SW480 (cell line): ENCODE results near the gene CD163L1.
"Not testable (repeated sequence)": the region's sequence is repeated elsewhere in the genome, so short reads cannot be mapped to it uniquely, and the experiment has no call there.

Experiments
- DNase-seq: peaks from one replicate; pipeline ENCODE4 v3.0.0-alpha.2; 2016; ENCODE audit warnings: low spot score

The CD163L1 gene

DNA sequence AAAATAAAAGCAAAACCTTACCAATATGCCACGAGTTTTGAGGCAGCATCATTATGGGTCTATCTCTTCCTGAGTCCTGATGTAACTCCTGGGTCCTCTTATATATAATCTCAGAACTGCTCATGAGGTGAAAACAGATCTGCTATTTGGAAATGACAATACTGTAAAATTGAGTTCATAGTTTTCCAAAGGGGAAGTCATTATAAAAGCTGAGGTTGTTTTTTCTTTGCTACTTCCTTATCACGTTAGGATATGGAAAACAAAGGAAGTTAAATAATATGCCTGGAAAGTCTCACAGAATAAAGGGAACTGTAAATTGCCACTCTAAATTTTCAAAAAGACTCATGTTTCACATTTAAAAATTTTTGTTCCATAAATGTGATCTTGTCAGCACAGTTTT, at the start of gene CD163L1:
Gene CD163L1 (minus strand): TSS at position 78 of the 400 bp plus-strand sequence. CDS start 26 bp downstream, at position 52.
- no peak for DNase-seq

DNA sequence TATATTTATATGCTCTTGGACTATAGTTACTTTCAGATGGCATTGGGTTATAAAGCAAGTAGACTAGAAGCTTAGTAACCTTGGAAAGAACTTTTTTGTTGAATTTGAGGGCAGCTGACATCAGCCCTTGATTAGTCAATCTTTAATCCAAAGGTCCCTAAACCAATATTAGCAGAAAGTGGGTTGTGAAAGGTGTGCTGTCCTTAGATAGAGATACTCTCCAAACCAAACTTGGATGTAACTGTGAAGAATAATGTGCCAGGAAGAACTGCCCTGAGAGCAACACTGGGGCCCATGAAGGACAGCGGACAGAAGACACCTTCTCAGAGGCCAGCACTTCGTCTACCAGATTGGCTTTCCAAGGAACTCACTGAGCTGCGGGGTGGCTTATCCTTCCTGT, 49.1 kb upstream of the CD163L1 start:
- no peak for DNase-seq

DNA sequence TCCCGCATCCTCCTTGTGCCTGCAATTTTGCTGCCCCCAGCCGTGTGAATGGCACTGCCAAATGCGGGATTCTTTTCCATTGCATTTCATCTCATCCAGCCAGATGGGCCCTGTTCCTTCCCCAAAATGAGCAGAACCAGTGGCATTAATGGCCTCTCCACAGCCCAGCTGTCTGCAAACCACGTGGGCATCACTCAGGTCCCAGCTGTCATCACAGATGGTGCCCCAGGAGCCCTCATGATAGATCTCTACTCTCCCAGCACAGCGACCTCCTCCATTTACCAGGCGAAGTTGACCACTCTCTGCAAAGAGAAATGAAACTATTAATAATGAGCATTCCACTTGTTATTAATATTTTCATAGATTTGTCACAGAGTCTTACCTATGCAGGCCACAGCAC, 42.6 kb upstream of the CD163L1 start:
- no peak for DNase-seq

DNA sequence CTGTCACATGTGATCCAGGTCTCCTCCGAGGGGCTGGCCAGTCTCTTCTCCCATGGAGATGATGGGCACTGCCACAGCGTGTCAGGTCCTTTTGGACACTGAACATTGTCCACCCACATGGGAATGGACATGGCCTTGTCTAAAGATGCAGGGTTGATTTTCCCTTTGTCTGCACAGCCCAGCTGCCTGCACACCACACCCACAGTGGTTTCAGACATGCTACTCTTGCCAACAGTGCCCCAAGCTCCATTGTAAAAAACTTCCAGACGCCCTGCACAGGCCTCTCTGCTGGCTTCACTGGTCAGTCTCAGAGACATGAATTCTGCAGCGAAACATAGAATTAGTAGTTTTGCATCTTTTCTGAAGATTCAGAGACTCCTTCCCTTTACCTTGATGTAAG, 41.1 kb upstream of the CD163L1 start:
- no peak for DNase-seq

DNA sequence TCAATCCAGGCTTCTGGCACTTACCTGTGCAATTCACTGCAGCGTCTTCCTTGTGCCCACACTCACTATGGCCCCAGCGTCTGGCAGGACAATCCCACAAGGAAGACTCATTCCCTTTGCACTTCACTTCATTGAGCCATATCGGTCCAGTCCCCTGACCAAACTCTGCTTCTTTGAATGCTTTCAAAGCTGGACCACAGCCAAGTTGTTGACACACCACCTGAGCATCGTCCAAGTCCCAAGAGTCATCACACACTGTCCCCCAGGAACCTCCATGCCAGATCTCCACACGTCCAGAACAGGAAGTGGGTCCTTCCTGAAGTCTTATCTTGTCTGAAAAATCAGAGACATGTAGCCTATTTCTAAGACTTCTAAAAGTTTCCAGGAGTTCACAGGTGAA, 39.4 kb upstream of the CD163L1 start:
- DNase-seq = no peak

DNA sequence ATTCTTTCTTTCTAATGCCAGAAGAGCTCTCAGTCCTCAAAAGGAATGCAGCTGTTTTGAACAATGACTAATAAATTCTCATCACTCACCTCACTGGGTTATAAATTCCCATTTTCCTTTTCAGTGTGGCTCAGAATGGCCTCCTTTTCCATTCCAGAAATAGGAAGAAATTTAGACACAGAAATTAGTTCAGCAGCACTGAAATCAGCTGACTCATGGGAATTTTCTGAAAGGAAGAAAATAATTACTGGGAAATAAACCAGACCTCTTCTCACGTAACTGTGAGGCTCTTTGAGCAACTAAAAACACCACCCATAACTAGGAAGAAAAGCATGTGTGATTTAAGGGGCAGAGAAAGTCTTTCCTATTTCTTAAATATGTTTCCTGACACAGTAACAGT, 35.8 kb upstream of the CD163L1 start:
- no peak for DNase-seq

DNA sequence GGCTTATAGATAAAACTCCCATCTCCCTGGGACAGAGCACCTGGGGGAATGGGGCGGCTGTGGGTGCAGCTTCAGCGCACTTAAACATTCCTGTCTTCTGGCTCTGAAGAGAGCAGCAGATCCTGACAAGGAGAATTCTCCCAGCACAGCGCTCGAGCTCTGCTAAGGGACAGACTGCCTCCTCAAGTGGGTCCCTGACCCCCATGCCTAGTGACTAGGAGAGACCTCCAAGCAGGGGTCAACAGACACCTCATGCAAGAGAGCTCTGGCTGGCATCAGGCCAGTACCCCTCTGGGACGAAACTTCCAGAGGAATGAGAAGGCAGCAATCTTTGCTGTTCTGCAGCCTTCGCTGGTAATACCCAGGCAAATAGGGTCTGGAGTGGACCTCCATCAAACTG, 28.1 kb upstream of the CD163L1 start:
- no peak for DNase-seq

DNA sequence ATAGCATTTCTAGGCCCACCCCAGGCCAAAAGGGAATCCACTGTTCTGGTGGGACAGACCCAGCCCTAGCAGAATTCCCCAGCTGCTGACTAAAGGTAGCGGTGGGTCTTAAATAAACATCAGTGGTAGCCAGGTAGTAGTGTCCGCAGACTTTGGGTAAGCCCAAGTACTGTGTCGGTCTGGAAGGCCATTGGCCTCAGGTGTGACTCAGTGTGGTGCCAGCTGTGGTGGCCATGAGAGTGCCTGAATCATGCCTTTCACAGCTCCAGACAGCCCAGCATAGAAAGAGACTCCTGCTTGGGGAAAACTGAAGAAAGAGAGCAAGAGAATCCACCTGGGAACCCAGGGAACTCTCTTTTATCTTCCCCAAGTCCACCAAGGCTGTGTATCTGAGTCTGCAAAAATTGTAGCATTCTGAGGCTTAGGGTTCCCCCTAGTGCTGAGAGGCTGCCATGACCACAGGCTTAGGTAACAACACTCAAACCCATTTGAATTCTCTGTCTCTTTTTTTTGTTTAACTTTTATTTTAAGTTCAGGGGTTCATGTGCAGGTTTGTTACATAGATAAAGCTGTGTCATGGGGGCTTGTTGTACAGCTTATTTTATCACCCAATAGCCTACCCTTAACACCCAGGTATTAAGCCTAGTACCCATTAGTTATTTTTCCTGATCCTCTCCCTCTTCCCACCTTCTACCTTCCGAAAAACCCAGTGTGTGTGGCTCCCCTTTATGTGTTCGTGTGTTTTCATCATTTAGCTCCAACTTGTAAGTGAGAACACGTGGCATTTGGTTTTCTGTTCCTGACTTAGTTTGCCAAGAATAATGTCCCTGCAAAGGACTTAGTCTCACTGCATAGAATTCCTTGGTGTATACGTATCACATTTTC, 16.7 kb upstream of the CD163L1 start:
- DNase-seq = peak; percentile 75

DNA sequence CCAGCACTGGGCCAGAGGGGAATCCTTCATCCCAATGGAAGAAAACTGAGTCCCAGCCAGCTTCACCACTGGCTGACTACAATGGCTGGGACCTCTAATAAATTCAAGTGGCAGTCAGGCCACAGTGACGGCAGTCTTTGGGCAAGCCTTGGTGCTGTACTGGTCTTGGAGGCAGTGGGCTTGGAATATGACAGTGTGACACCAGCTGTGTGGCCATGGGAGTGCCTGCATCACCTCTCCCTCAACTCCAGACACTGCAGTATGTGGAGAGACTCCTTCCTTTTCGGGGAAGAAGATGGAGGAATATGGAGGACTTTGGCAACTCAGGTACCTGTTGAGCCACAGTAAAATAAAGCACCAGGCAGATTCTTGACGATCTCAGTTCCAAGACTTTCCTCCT, 16.0 kb upstream of the CD163L1 start:
- no peak for DNase-seq

DNA sequence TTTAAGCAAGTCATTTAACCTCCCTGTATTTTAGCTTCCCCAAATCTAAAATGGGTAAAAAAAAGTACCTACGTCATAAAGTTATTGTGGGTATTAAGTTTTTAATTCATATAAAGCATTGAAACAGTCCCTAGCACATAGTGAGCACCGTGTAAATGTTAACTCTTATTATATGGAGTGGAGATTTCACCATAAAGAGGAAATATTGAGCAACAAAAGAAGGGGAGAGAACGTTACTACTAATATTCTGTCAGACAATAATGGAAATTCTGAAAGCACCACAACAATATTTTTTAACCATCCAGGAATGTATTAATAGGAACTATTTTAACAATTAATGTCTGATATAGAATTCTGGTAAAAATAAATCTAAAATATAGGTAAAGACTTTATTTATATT, 7.8 kb upstream of the CD163L1 start:
- no peak for DNase-seq

DNA sequence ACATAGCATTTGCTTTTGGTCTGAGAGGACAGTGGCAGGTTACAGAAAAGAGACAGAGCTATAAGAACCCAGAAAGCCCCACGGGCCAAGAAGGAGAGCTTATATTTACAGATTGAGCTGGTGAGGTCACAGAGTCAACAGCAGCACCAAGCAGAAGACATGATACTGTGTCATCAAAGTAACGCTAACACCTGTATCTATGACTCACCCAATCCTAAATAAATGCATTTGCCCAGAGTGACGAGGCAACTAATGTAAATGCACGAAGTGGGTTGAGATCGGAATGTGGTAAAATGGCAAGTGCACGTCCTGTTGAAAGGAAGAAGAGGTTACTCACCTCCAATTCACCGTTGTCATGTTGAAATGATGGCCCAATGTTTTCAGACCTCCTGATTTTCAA, 6.7 kb upstream of the CD163L1 start:
- peak; percentile 96 for DNase-seq

DNA sequence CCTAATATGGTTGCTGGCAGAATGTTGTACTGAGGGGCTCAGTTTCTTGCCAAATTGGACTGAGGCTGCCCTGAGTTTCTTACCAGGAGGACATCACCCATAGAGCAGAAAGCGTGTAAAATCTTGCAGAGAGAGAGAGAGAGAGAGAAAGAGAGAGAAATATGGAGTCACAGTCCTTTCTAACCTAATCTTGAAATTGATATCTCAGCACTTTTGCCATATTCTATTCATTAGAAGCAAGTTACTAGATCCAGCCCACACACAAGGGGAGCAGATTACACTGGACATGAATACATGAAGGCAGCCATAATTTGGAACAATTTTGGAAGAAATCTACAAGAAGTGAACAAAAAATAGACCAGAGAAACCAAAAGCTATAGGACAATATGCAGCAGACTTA, 4.1 kb upstream of the CD163L1 start:
- DNase-seq = no peak

DNA sequence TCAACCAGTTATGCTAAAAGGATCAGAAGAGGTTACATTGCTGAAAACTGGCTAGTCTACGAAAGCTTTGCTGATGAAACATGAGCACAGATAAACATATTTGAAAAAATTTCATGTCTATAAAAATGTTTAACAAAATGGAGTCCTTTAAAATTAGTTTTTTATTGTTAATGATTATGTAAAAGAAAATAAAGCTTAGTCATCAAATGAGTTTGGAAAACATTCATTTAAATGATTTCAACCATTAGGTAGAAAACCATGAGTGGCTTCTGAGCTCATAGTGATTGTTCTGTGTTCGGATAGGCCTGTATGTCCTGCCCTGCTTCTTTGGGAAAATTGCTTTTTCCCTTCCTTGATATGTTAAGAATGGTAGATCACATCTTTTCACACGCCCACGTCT, 584 bp upstream of the CD163L1 start:
- DNase-seq = no peak

DNA sequence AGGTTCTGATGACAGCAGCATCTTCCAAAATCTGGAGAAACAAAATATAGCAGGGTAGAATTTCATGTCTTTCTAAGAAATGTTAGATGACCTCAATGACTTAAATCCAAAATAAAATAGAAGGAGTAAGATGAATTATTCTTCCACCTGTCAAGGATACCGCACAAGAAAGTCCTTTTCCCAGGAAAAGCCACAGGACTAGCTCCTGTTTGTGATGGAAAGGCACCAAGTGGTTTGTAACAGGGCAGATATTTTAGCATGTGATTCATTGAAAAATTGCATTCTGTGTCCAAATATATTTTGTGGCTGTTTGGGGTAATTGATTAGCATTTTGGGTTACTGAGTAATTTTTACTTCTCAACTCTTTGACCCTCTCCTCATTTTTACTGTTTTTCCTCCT, 2.7 kb downstream of the CD163L1 start:
- no peak for DNase-seq

DNA sequence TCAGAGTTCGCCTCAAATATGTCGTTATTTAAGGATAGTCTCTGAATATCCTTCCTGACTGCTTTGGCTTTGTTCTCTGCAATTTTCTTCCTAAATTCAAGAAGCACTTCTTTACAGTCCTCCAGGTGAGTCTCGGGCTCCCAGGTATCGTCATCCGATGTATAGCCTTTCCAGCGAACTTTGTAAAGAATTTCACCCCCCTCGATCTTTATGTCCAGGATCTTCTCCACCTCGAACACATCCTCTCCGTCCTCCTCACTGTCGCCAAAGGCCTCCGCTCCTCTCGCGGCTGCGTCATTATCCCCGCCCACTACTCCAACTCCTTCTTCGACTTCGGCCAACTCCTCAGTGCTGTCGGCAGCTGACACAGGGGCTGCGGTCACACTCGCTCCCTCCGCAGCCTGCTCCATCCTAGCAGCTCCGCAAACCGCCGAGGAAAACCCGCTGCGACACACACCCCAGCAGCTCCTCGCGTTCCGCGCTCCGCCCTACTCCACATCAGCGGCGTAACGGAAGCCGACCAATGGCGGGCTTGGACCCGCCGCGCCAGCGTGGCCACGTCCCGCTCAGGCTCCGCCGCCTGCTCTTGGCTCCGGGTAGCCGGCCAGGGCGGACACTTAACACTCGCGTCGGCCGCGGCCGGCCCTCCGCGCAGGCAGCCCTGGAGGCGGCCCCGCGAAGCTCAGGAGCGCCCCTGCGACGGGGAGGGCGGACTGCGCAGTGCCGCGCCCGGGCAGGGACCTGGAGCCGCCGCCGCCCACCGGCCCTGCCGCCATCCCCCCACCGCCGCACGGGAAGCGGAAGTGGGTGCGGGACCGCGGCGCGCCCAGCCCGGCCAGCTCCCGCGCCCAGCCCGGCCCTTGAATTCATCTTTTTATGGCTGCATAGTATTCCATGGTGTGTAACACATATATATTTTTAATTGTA, 4.1 kb downstream of the CD163L1 start:
- DNase-seq = peak; percentile 63

DNA sequence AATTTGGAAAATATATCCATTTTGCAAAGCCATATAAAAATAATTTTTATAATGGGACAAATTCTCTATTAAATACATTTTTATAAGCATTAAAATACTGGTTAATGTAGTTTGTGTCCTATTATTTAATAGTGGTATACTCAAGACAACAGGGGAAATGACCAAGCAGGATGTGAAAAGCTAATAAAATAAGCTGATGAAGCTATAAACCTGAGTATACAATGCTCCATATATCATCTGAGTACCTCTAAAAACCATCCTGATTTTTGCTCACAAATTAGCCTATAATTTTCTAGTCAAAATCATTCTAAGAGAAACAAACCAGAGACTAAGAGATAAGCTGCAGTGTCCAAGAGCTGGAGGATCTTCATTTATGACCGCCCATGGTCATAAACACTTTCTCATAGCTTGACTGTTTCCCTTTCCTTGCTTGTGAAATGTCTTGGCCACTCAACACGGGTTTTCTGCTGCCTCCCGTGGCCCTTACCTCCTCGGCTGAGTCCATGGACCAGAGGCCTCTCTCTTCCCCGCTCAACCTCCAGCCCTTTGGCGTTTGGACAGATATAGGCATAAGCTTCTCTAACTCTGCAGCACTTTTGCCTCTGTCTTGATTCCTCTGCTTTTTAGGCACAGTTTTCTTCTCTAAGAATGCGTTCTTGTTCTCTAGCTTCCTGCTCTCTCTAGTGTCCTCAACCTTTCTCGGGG, 5.5 kb downstream of the CD163L1 start:
- not testable (repeated sequence) for DNase-seq

DNA sequence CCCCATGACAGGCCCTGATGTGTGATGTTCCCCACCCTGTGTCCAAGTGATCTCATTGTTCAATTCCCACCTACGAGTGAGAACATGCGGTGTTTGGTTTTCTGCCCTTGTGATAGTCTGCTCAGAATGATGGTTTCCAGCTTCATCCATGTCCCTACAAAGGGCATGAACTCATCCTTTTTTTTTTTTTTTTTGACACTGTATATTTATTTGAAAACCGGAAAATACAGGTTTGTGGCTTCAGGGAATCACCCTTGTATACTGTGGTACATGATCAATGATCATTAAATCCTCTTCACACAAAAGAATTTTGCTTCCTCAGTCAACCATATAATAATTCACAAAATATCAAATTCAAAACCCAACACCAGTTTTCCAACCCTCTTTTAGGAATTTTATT, 6.5 kb downstream of the CD163L1 start:
- not testable (repeated sequence) for DNase-seq

DNA sequence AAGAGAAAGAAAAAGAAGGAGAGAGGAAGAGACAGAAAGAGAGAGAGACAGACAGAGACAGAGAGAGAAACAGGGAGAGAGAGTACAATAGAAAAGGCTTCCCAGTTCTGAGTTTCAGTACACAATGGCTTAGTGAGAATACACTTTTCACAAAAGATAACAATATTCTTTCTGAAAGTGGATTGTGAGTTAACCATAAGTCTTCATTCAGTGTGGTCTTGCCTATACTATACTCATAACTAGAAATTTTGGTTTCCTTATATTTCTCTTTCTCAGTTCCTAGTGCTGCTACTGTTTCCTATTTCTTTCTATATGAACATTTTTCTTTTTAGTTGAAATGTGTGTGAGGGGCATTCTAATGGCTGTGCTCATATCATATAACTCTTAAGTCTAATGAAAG, 9.3 kb downstream of the CD163L1 start:
- no peak for DNase-seq

DNA sequence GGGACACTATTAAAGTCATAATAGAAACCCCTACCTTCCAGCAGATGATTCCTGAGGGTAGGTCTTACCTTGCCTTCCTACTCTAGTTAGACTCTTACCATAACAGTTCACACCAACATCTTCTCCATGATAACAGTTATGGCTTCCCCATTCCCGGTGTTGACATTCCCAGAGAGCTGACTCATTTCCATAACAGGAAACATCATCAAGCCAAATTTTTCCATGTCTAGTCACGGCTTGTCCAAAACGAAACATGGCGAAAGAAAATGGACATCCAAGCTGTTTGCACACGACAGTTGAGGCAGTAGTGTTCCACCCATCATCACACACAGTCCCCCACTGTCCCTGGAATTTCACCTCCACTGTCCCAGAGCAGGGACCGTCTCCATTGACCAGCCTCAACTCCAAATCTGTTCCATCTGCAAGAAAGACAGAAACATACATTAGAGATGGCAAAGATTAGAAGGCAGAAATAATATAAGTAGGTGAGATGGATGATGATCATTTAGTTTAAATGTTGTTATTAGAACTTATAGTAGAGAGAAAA, 10.6 kb downstream of the CD163L1 start:
- DNase-seq = peak; percentile 73

DNA sequence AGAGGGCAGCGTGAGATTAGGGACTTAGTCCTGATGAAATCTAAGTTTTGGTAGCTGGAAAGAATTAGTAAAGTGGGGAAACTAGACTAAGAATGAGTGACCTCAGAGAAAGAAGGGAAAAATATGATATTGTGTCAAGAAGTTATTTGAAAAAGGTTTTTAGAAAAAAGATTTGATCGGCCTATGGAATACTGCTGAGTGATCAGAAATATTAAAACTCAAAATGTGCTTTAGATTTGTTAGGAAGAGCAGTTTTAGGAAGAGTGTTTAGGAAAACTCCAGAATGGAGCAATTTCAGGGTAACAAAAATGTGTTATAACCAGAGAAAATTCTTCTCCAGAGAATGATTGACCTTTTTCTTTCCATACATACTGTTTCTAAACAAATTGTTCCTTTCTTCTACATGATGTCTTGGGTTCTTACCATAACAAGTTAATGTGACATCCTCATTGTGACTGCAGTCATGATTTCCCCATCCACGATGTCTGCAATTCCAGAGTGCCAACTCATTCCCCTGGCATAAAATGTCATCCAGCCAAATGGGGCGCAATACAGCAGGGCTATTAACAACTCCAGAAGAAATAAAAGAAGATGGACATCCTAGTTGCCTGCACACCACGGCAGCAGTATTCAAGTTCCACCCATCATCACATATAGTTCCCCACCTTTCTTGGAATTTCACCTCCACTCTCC, 11.8 kb downstream of the CD163L1 start:
- no peak for DNase-seq

DNA sequence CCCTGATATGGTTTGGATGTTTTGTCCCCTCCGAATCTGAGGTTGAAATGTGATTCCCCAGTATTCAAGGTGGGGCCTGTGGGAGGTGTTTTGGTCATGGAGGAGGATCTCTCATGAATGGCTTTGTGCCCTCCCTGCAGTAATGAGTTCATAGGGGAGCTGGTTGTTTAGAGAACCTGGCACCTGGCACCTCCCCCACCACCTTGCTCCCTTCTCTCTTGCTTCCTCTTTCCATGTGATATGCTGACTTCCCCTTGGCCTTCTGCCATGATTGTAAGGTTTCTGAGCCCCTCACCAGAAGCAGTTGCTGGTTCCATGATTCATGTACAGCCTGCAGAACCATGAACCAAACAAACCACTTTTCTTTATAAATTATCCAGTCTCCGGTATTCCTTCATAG, 32.6 kb downstream of the CD163L1 start:
- DNase-seq = peak; percentile 33
